ENCODE results near the gene SRRD.

DNA sequence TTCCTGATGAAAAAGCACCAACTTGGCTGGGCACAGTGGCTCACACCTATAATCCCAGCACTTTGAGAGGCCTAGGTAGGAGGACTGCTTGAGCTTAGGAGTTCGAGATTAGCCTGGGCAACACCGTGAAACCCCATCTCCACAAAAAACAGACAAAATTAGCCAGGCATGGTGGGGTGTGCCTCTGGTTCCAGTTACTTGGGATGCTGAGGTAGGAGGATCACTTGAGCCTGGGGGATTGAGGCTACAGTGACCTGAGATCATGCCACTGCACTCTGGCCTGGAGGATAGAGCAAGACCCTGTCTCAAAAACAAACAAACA is 3.1 kb upstream of the SRRD start:
- no peak for TF ChIP-seq POLR2A (IDR thresholded peaks at IDR 0.05; ENCODE audit: control extremely low read depth in 1 of 2, low read depth in 2 of 2, low read length in 2 of 2)
- TF ChIP-seq, protein P1, sequence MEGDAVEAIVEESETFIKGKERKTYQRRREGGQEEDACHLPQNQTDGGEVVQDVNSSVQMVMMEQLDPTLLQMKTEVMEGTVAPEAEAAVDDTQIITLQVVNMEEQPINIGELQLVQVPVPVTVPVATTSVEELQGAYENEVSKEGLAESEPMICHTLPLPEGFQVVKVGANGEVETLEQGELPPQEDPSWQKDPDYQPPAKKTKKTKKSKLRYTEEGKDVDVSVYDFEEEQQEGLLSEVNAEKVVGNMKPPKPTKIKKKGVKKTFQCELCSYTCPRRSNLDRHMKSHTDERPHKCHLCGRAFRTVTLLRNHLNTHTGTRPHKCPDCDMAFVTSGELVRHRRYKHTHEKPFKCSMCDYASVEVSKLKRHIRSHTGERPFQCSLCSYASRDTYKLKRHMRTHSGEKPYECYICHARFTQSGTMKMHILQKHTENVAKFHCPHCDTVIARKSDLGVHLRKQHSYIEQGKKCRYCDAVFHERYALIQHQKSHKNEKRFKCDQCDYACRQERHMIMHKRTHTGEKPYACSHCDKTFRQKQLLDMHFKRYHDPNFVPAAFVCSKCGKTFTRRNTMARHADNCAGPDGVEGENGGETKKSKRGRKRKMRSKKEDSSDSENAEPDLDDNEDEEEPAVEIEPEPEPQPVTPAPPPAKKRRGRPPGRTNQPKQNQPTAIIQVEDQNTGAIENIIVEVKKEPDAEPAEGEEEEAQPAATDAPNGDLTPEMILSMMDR (IDR thresholded peaks at IDR 0.05; ENCODE audit: control extremely low read depth in 1 of 3, insufficient read depth in 1 of 3, low read depth in 1 of 3, low read length in 3 of 3): no peak
- TF ChIP-seq RXRA (IDR thresholded peaks at IDR 0.05; ENCODE audit: insufficient read depth, low read depth, low read length): no peak
- no peak for TF ChIP-seq CEBPB (IDR thresholded peaks at IDR 0.05; ENCODE audit: low read depth, low read length)
- no peak for TF ChIP-seq POLR2AphosphoS5 (IDR thresholded peaks at IDR 0.05; ENCODE audit: low read depth, low read length)
- TF ChIP-seq EGR1 (IDR thresholded peaks at IDR 0.05; ENCODE audit: borderline replicate concordance, low read depth, low read length): no peak
- TF ChIP-seq HDAC6 (IDR thresholded peaks at IDR 0.05; ENCODE audit: low read depth, low read length): no peak
- no peak for TF ChIP-seq CHD1 (IDR thresholded peaks at IDR 0.05; ENCODE audit: low read depth, low read length)
- TF ChIP-seq HDAC2 (IDR thresholded peaks at IDR 0.05; ENCODE audit: borderline replicate concordance in 1 of 2, low read depth in 2 of 2, low read length in 2 of 2): no peak
- no peak for TF ChIP-seq ZNF274 (IDR thresholded peaks at IDR 0.05; ENCODE audit: borderline replicate concordance, extremely low read depth, low read length)
- TF ChIP-seq JUN (IDR thresholded peaks at IDR 0.05; ENCODE audit: low read depth, low read length): no peak
- no peak for TF ChIP-seq RAD21 (IDR thresholded peaks at IDR 0.05 in 1 of 2, conservative IDR thresholded peaks at IDR 0.05 in 1 of 2; ENCODE audit: low read depth in 2 of 2, low read length in 2 of 2)
- no peak for TF ChIP-seq POU5F1 (IDR thresholded peaks at IDR 0.05; ENCODE audit: low read depth, low read length)
- no peak for TF ChIP-seq ASH2L (IDR thresholded peaks at IDR 0.05; ENCODE audit: low read length)
